GM12878 (cell line): ENCODE data around the gene FCER2. TPM values are rescaled to one million over a fixed set of nuclear protein-coding genes. Genes with fewer than 3 reads are reported as not detected.

Experiments used
- ATAC-seq: fragments of 200-7000 bp; cut with Tn5 transposase; 3 replicates; pipeline ENCODE4 v1.9.1; 2020; ENCODE audit warnings: mild to moderate bottlenecking, moderate library complexity
- BruUV-seq: library from RNA; stranded (reverse); fragments of 400-500 nt; replicated peaks from 2 replicates; lab custom pipeline; 2021; lab: Mats Ljungman, UMichigan
- CTCF ChIA-PET: fragments of 300-600 bp; sonication (Branson Sonifier 250); formaldehyde crosslinking; extraction: SDS; loops from one replicate; lab custom pipeline; 2021; ENCODE audit warnings: inconsistent platforms; lab: Yijun Ruan, JAX
- POLR2A ChIA-PET: fragments of 350-600 bp; formaldehyde crosslinking; extraction: SDS; loops from one replicate; lab custom pipeline; 2021; ENCODE audit warnings: inconsistent platforms; lab: Charles Lee
- RAD21 ChIA-PET: fragments of 300-600 bp; sonication (Branson Sonifier 250); formaldehyde crosslinking; loops from one replicate; lab custom pipeline; 2023; ENCODE audit warnings: antibody characterized with exemption; ENCODE audit not compliant: unreplicated experiment; lab: Charles Lee
- SMC1A ChIA-PET: fragments of 300-600 bp; sonication (Branson Sonifier 250); formaldehyde crosslinking; loops from one replicate; lab custom pipeline; 2023; ENCODE audit not compliant: unreplicated experiment, uncharacterized antibody; lab: Charles Lee
- DNase-seq: peaks from one replicate; pipeline ENCODE4 v3.0.0-alpha.2; 2011; ENCODE audit warnings: low read depth, low spot score
- FAIRE-seq: peaks from 3 replicates; lab custom pipeline; 2011; peaks lifted over from hg19 to GRCh38; lab: Jason Lieb, UNC
- H2AFZ ChIP-seq: 2 replicates; pipeline ENCODE4 v1.6.0; 2011; ENCODE audit warnings: low read depth, low read length, control low read depth; ENCODE audit not compliant: control insufficient read depth
- H3K27ac ChIP-seq: 2 replicates; pipeline ENCODE4 v1.5.1; 2011; ENCODE audit warnings: control low read depth; ENCODE audit not compliant: control insufficient read depth, insufficient read depth
- H3K27me3 ChIP-seq, 2 experiments: replicated peaks in 1 of 2; 2 replicates each; pipeline versions ENCODE4 v1.6.0 to v1.6.1; 2011; ENCODE audit warnings: low read length in 1 of 2; ENCODE audit not compliant: control insufficient read depth in 2 of 2, insufficient read depth in 2 of 2
- H3K36me3 ChIP-seq, 2 experiments: 2 replicates each; pipeline ENCODE4 v1.5.1; 2011; ENCODE audit warnings: low read length in 1 of 2; ENCODE audit not compliant: control insufficient read depth in 2 of 2, insufficient read depth in 2 of 2
- H3K4me1 ChIP-seq: 2 replicates; pipeline ENCODE4 v1.6.1; 2011; ENCODE audit warnings: mild to moderate bottlenecking, low read length, moderate library complexity, mixed read lengths; ENCODE audit not compliant: control insufficient read depth, insufficient read depth
- H3K4me2 ChIP-seq: 2 replicates; pipeline ENCODE4 v1.6.0; 2011; ENCODE audit warnings: control low read depth; ENCODE audit not compliant: control insufficient read depth, insufficient read depth
- H3K4me3 ChIP-seq: fragments of 200-600 bp; sonication (generic); 2 replicates; pipeline ENCODE4 v1.5.1; 2016
- H3K79me2 ChIP-seq: 2 replicates; pipeline ENCODE4 v1.6.0; 2011; ENCODE audit warnings: low read length; ENCODE audit not compliant: control insufficient read depth, insufficient read depth
- H3K9ac ChIP-seq: 2 replicates; pipeline ENCODE4 v1.8.0; 2011; ENCODE audit warnings: low read length, control low read depth, mixed read lengths; ENCODE audit not compliant: control insufficient read depth, insufficient read depth
- H3K9me3 ChIP-seq: replicated peaks from 3 replicates; pipeline ENCODE4 v1.5.1; 2011; ENCODE audit warnings: mild to moderate bottlenecking, low read length; ENCODE audit not compliant: control insufficient read depth, insufficient read depth
- H4K20me1 ChIP-seq: 2 replicates; pipeline ENCODE4 v1.6.0; 2011; ENCODE audit not compliant: control insufficient read depth, insufficient read depth
- CBX3 ChIP-seq: fragments of 200-600 bp; sonication (generic); IDR thresholded peaks from 2 replicates; pipeline ENCODE4 v1.6.1; 2016; ENCODE audit warnings: low read depth, borderline replicate concordance
- CREB1 ChIP-seq: IDR thresholded peaks from 2 replicates; pipeline ENCODE4 v1.6.1; 2012; ENCODE audit warnings: low read depth, mild to moderate bottlenecking, inconsistent platforms
- EZH2 ChIP-seq: IDR thresholded peaks from 2 replicates; pipeline ENCODE4 v1.6.1; 2012; ENCODE audit warnings: low read depth, mild to moderate bottlenecking, control low read depth, inconsistent platforms, low read length, borderline replicate concordance; ENCODE audit not compliant: control insufficient read depth
- GABPA ChIP-seq: IDR thresholded peaks from 2 replicates; pipeline ENCODE4 v1.6.1; 2014; ENCODE audit warnings: antibody characterized with exemption, low read depth, mild to moderate bottlenecking, inconsistent platforms
- HDAC2 ChIP-seq: fragments of 200-600 bp; sonication (generic); IDR thresholded peaks from 2 replicates; pipeline ENCODE4 v1.6.1; 2017
- NR2C2 ChIP-seq: IDR thresholded peaks from 2 replicates; pipeline ENCODE4 v1.6.1; 2011; ENCODE audit warnings: borderline replicate concordance, low read depth; ENCODE audit not compliant: control insufficient read depth, insufficient read length
- PBX3 ChIP-seq: IDR thresholded peaks from 2 replicates; pipeline ENCODE4 v1.6.1; 2011; ENCODE audit warnings: mild to moderate bottlenecking, low read depth, low read length, moderate library complexity; ENCODE audit not compliant: insufficient replicate concordance
- POLR2AphosphoS2 ChIP-seq: IDR thresholded peaks from 2 replicates; pipeline ENCODE4 v1.6.1; 2011; ENCODE audit warnings: low read depth, mild to moderate bottlenecking, low read length, improper control_type of control experiment, moderate library complexity
- RAD21 ChIP-seq: IDR thresholded peaks from 2 replicates; pipeline ENCODE4 v1.6.1; 2011; ENCODE audit warnings: mild to moderate bottlenecking, low read depth, low read length, moderate library complexity; ENCODE audit not compliant: insufficient read depth
- REST ChIP-seq: IDR thresholded peaks from 2 replicates; pipeline ENCODE4 v1.6.1; 2012; ENCODE audit warnings: mild to moderate bottlenecking, low read depth, low read length
- TBL1XR1 ChIP-seq: IDR thresholded peaks from 2 replicates; pipeline ENCODE4 v1.6.1; 2012; ENCODE audit warnings: low read depth, low read length, improper control_type of control experiment
- YBX1 ChIP-seq: fragments of 450-650 bp; IDR thresholded peaks from 2 replicates; pipeline ENCODE4 v1.6.1; 2016; ENCODE audit warnings: antibody characterized with exemption
- WGBS: methylation state at CpG from one replicate; pipeline ENCODE4 v1.1.6; 2016; ENCODE audit warnings: low lambda C conversion rate; ENCODE audit not compliant: insufficient replicate concordance, insufficient coverage; ENCODE audit errors: missing lambda C conversion rate; 5-methylcytosine and 5-hydroxymethylcytosine counted together
- in situ Hi-C: fragments of 300-500 bp; cut with MboI; formaldehyde crosslinking; loops from 9 replicates; pipeline ENCODE4 v1.14.3; 2018; ENCODE audit warnings: mixed read lengths
- intact Hi-C: fragments of 100-400 bp; cut with micrococcal nuclease; formaldehyde crosslinking; loops from one replicate; pipeline ENCODE4 v1.14.2; 2022; ENCODE audit not compliant: unreplicated experiment
- polyA plus RNA-seq, 11 experiments: library from polyadenylated mRNA; depleted of rRNA in 4 of 11; unstranded in 6 of 11; stranded (reverse) in 5 of 11; fragments of >200 nt; fragmentation: Nextera tagmentation in 4 of 11; fragmentation: Illumina TruSeq in 1 of 11; extraction: Ambion mirVana in 4 of 11; extraction: Trizol in 1 of 11; gene quantifications; 1 replicate in 1 of 11; 2 replicates in 10 of 11; pipeline versions ENCODE4 v1.2.1 to v1.2.3, GENCODE V29; 2011 to 2016; ENCODE audit warnings: inconsistent platforms in 2 of 11, missing spikeins in 2 of 11, low read depth in 1 of 11
- total RNA-seq, 4 experiments: library from RNA; depleted of rRNA in 3 of 4; stranded (reverse); fragments of >200 nt in 3 of 4; fragmentation: Illumina TruSeq in 1 of 4; extraction: Trizol in 1 of 4; gene quantifications; 2 replicates each; pipeline versions ENCODE4 v1.2.1 to v1.2.3, GENCODE V29; 2013 to 2021

FCER2 gene
- total and polyA plus RNA-seq, 10 of the 15 experiments (the other 5 are each of a cell fraction or from before 2014, with no cell fraction given): 44.0 to 424 (median 241) TPM

- Histone ChIP-seq H3K4me1 (peaks cover 17% of the 10 kb centered on the region), H3K79me2 (no peaks in the 10 kb centered on the region), H3K27me3 (peaks cover 4 to 7% of the 10 kb centered on the region in 2 experiments; a peak in 3 of 4 replicates), H3K9me3 (no peaks in the 10 kb centered on the region; the same call in 2 of the 3 replicates), H2AFZ (no peak overlapping the region), H3K9ac (no peak overlapping the region), H3K36me3 (no peaks in the 10 kb centered on the region), H3K4me3 (no peak overlapping the region), H3K4me2 (no peak overlapping the region), H4K20me1 (no peaks in the 10 kb centered on the region), H3K27ac (no peak overlapping the region)
- DNase-seq: no peak
- FAIRE-seq: no peak
- no peak for ATAC-seq
- TF ChIP-seq HDAC2 (no peak), YBX1 (no peak), GABPA (no peak), POLR2AphosphoS2 (no peak), TBL1XR1 (no peak), PBX3 (no peak), NR2C2 (no peak), CREB1 (no peak), CBX3 (no peak), REST (no peak), EZH2 (no peak), RAD21 (no peak)
- ChIA-PET SMC1A (interaction anchor here (0.8 kb wide), 1 partner anchor 104 kb away, joined by 5 read pairs; no protein-coding TSS in a partner anchor), CTCF (interaction anchor here (1.0 kb wide), 1 partner anchor 20 kb away, joined by 3 read pairs; no protein-coding TSS in a partner anchor), RAD21 (no interaction called here), POLR2A (no interaction called here)
- in situ Hi-C loops: no loop called here
- 37% methylated on average over 9 of the region's 9 CpGs for WGBS
- BruUV-seq: no TSS peak
- intact Hi-C loops: loop anchor here (10.0 kb wide), 1 partner anchor 288 kb away; no protein-coding TSS in a partner anchor
These were observed 29.4 kb downstream of the FCER2 start for GRCh38 chr19:7672522-7672921.
